RWPE2 (cell line): Measurements from ENCODE around the gene ATXN7L1.

Source experiments
- ATAC-seq: fragments of 200-7000 bp; cut with Tn5 transposase; 3 replicates; pipeline ENCODE4 v1.9.1; 2021; ENCODE audit warnings: low read depth
- DNase-seq: peaks from one replicate; pipeline ENCODE4 v3.0.0-alpha.2; 2020; ENCODE audit warnings: low spot score
- H3K27ac ChIP-seq: fragments of 450-650 bp; 2 replicates; pipeline ENCODE4 v1.5.1; 2017; ENCODE audit warnings: mild to moderate bottlenecking; ENCODE audit not compliant: poor library complexity, severe bottlenecking
- H3K27me3 ChIP-seq: fragments of 250-450 bp; sonication (Bioruptor Pico); 2 replicates; pipeline ENCODE4 v1.5.1; 2021; ENCODE audit warnings: mild to moderate bottlenecking, moderate library complexity; ENCODE audit not compliant: insufficient read depth, poor library complexity, severe bottlenecking
- H3K36me3 ChIP-seq: fragments of 250-450 bp; sonication (Bioruptor Pico); 2 replicates; pipeline ENCODE4 v1.5.1; 2020; ENCODE audit warnings: low read depth, mild to moderate bottlenecking, moderate library complexity
- H3K4me1 ChIP-seq: fragments of 250-450 bp; sonication (Bioruptor Pico); 2 replicates; pipeline ENCODE4 v1.5.1; 2021; ENCODE audit warnings: mild to moderate bottlenecking, moderate library complexity; ENCODE audit not compliant: insufficient read depth, poor library complexity, severe bottlenecking
- H3K4me3 ChIP-seq: fragments of 250-450 bp; sonication (Bioruptor Pico); 2 replicates; pipeline ENCODE4 v1.5.1; 2021; ENCODE audit warnings: mild to moderate bottlenecking, moderate library complexity; ENCODE audit not compliant: severe bottlenecking
- H3K9me3 ChIP-seq: fragments of 250-450 bp; sonication (Bioruptor Pico); 2 replicates; pipeline ENCODE4 v1.5.1; 2021; ENCODE audit warnings: mild to moderate bottlenecking, moderate library complexity; ENCODE audit not compliant: severe bottlenecking
- CTCF ChIP-seq: fragments of 450-650 bp; IDR thresholded peaks from one replicate; pipeline ENCODE4 v1.5.1; 2017; ENCODE audit warnings: mild to moderate bottlenecking, moderate library complexity; ENCODE audit not compliant: poor library complexity, severe bottlenecking

The ATXN7L1 gene

GRCh38 chr7:105830405-105831301, 45.7 kb downstream of the ATXN7L1 start:
- Histone ChIP-seq H3K9me3 (no peaks in the 10 kb centered on the region), H3K36me3 (no peaks in the 10 kb centered on the region), H3K27me3 (no peaks in the 10 kb centered on the region), H3K4me3 (no peak overlapping the region), H3K27ac (peak overlapping the region; percentile 72), H3K4me1 (peaks cover 22% of the 10 kb centered on the region)
- ATAC-seq (peak; percentile 96), DNase-seq (no peak)
- no peak for TF ChIP-seq CTCF

GRCh38 chr7:105829681-105830322, 46.6 kb downstream of the ATXN7L1 start:
- no peaks in the 10 kb centered on the region for H3K27me3 ChIP-seq
- peak overlapping the region; percentile 72 for H3K27ac ChIP-seq
- H3K4me3 ChIP-seq = no peak overlapping the region
- ATAC-seq (no peak), DNase-seq (no peak)
- TF ChIP-seq CTCF = no peak
- no peaks in the 10 kb centered on the region for H3K9me3 ChIP-seq
- H3K36me3 ChIP-seq = no peaks in the 10 kb centered on the region
- H3K4me1 ChIP-seq = peaks cover 22% of the 10 kb centered on the region

GRCh38 chr7:105828141-105828540, 48.3 kb downstream of the ATXN7L1 start:
- H3K4me3 ChIP-seq = no peak overlapping the region
- no peak for TF ChIP-seq CTCF
- ATAC-seq (no peak), DNase-seq (no peak)
- H3K36me3 ChIP-seq = no peaks in the 10 kb centered on the region
- no peak overlapping the region for H3K27ac ChIP-seq
- peaks cover 22% of the 10 kb centered on the region for H3K4me1 ChIP-seq
- no peaks in the 10 kb centered on the region for H3K27me3 ChIP-seq
- H3K9me3 ChIP-seq = no peaks in the 10 kb centered on the region

GRCh38 chr7:105827151-105827875, 49.1 kb downstream of the ATXN7L1 start:
- no peaks in the 10 kb centered on the region for H3K36me3 ChIP-seq
- no peaks in the 10 kb centered on the region for H3K27me3 ChIP-seq
- no peaks in the 10 kb centered on the region for H3K9me3 ChIP-seq
- no peak overlapping the region for H3K27ac ChIP-seq
- H3K4me1 ChIP-seq = peaks cover 22% of the 10 kb centered on the region
- ATAC-seq (no peak), DNase-seq (no peak)
- no peak overlapping the region for H3K4me3 ChIP-seq
- TF ChIP-seq CTCF = no peak
